Activated T-cell treated with anti-CD3 and anti-CD28 coated beads, Interleukin-2, amount 50 U/mL, for 24 hours (primary cell): Measurements from ENCODE around the gene FKBP5.
"Not testable (repeated sequence)": the region's sequence is repeated elsewhere in the genome, so short reads cannot be mapped to it uniquely, and the experiment has no call there.

Source experiments
- DNase-seq: peaks from one replicate; pipeline ENCODE4 v3.0.0-alpha.2; 2020
- H3K27ac Mint-ChIP-seq: 2 replicates; pipeline ENCODE4 v1.8.0; 2020; ENCODE audit warnings: mild to moderate bottlenecking, mixed read lengths
- H3K27me3 Mint-ChIP-seq: 2 replicates; pipeline ENCODE4 v1.8.0; 2020; ENCODE audit warnings: mixed read lengths
- H3K36me3 Mint-ChIP-seq: 2 replicates; pipeline ENCODE4 v1.8.0; 2020; ENCODE audit warnings: low read depth, mixed read lengths
- H3K4me1 Mint-ChIP-seq: 2 replicates; pipeline ENCODE4 v1.8.0; 2020; ENCODE audit warnings: low read depth, mixed read lengths
- H3K4me3 Mint-ChIP-seq: 2 replicates; pipeline ENCODE4 v1.8.0; 2020; ENCODE audit warnings: mild to moderate bottlenecking, moderate library complexity, mixed read lengths
- H3K9me3 Mint-ChIP-seq: 2 replicates; pipeline ENCODE4 v1.8.0; 2020; ENCODE audit warnings: mixed read lengths

FKBP5 gene

DNA sequence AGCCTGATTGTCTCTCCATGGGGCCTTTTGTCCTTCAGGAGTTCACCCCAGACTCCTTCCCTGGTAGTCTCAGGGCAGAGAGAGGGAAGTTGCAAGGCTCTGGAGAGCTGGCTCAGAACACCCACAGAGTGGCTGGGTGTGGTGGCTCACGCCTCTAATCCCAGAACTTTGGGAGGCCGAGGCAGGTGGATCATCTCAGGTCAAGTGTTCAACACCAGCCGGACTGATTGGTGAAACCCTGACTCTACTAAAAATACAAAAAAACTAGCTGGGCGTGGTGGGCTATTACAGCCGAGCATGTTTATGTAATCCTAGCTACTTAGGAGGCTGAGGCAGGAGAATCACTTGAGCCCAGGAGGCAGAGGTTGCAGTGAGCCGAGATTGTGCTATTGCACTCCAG lies 152.9 kb downstream of the FKBP5 start:
- H3K4me1 Mint-ChIP-seq, H3K4me3 Mint-ChIP-seq, H3K27me3 Mint-ChIP-seq, H3K27ac Mint-ChIP-seq, H3K36me3 Mint-ChIP-seq, DNase-seq, H3K9me3 Mint-ChIP-seq: not testable (repeated sequence)

DNA sequence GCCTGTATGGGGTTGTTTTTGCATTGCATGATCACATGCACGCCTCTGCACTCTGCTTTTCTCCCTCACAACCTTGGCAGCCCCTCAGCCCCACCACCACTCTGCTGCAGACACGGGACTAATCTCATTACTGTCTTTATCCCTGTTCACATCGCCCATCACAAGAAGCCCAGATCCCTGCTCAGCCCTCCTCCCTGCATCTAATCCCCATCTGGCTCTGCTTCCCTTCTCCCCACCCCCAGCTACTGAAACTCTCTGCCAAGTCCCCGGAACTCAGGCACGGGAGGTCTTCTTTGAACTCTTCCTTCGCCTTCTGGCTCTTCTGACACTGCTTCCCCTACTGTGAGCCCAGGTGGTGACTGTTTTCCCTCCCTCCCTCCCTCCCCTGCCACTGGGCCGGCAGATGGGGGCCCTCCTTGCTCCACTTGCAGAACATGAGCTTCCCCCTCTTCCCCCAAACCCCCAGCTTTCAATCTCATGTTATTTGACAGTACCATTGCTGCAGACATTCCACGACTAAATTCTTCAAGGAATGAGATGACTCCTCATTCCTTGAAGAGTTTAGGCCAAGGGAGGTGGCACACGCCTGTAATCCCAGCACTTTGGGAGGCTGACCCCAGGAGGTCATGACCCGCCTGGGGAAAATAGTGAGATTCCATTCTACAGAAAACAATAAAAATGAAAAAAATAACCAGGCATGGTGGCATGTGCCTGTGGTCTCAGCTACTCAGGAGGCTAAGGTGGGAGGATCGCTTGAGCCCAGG lies 154.1 kb downstream of the FKBP5 start:
- H3K27me3 Mint-ChIP-seq: no peaks in the 10 kb centered on the region
- H3K4me3 Mint-ChIP-seq: no peak overlapping the region
- no peak overlapping the region for H3K27ac Mint-ChIP-seq
- peaks cover 4% of the 10 kb centered on the region for H3K4me1 Mint-ChIP-seq
- DNase-seq: no peak
- H3K36me3 Mint-ChIP-seq: no peaks in the 10 kb centered on the region
- no peaks in the 10 kb centered on the region for H3K9me3 Mint-ChIP-seq

DNA sequence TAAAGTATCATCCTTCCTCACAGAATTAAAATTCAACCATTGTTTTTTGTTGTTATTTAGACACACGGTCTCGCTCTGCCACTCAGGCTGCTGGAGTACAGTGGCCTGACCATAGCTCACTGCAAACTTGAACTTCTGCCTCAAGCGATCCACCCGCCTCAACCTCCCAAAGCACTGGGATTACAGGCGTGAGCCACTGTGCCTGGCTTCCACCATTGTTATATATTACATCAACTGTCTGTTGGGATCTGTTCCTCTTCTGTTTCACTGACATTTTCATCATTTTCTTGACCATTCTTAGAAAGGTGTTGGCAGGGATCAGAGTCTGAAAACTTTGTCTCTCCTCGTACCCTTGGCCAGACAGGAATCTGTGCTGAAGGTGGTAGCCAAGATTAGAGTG lies 154.7 kb downstream of the FKBP5 start:
- Mint-ChIP-seq H3K9me3 (no peaks in the 10 kb centered on the region), H3K4me3 (no peak overlapping the region), H3K27me3 (no peaks in the 10 kb centered on the region), H3K27ac (no peak overlapping the region), H3K4me1 (peaks cover 4% of the 10 kb centered on the region), H3K36me3 (no peaks in the 10 kb centered on the region)
- DNase-seq: no peak

DNA sequence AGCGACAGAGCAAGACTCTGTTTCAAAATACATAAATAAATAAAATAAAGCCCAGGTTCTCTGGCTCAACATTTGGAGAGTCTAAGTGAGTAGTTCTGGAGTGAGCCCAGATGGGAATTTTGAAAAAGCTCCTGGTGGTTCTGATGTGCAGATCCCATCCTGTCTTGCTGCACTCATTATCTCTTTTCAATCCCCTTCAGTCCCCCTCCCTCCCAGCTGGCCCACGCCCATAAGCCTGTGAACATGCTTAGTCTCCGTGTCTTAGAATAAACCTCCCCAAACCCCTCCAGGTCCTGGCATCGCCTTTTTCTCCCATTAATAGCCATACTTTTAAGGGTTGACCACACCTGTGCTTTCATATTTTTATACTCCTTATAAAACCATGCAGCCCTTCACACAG lies 156.6 kb downstream of the FKBP5 start:
- Mint-ChIP-seq H3K4me3 (no peak overlapping the region), H3K36me3 (no peaks in the 10 kb centered on the region), H3K27me3 (no peaks in the 10 kb centered on the region), H3K27ac (no peak overlapping the region), H3K4me1 (peaks cover 4% of the 10 kb centered on the region), H3K9me3 (no peaks in the 10 kb centered on the region)
- no peak for DNase-seq

DNA sequence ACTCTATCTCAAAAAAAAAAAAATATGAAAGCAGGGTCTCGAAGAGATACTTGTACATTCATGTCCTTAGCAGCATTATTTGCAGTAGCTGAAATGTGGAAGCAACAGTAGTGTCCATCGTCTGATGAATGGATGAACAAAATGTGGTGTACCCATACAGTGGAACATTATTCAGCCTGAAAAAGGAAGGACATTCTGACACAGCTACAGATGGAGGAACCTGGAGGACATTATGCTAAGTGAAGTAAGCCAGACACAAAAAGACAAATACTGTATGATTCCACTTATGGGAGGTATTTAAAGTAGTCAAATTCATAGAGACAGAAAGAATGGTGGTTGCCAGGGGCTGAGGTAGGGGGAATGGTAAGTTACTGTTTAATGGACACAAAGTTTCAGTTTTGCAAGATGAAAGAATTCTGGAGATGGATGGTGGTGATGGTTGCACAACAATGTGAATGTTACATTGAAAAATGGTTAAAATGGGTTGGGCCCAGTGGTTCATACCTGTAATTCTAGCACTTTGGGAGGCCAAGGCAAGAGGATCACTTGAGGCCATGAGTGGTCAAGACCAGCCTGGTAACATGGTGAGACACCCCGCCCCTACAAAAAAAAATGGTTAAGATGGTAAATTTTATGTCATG lies 164.2 kb downstream of the FKBP5 start:
- H3K4me1 Mint-ChIP-seq: peaks cover 13% of the 10 kb centered on the region
- no peaks in the 10 kb centered on the region for H3K27me3 Mint-ChIP-seq
- no peak overlapping the region for H3K27ac Mint-ChIP-seq
- H3K9me3 Mint-ChIP-seq: no peaks in the 10 kb centered on the region
- no peak for DNase-seq
- H3K4me3 Mint-ChIP-seq: no peak overlapping the region
- H3K36me3 Mint-ChIP-seq: no peaks in the 10 kb centered on the region
